GM19467 (cell line): ENCODE measurements around the gene ARHGEF9.
A peak's percentile ranks its signal among the peaks of the same experiment; 100 is the strongest.
"Not testable (repeated sequence)": the region's sequence is repeated elsewhere in the genome, so short reads cannot be mapped to it uniquely, and the experiment has no call there.

ENCODE experiments used
- ATAC-seq: cut with Tn5 transposase; IDR thresholded peaks from one replicate; pipeline ENCODE4 v1.9.1; 2021; ENCODE audit warnings: mild to moderate bottlenecking, moderate library complexity; ENCODE audit not compliant: unreplicated experiment

Gene ARHGEF9

GRCh38 chrX:63784902-63785707 lies at the start of gene ARHGEF9:
Gene ARHGEF9, minus strand, starts transcription at chrX:63785214. Its CDS starts 69 bp downstream, at chrX:63785145.
- no peak for ATAC-seq

- not testable (repeated sequence) for ATAC-seq
Measured at GRCh38 chrX:63825446-63825845, 40.4 kb upstream of the ARHGEF9 start.

- no peak for ATAC-seq
Measured at GRCh38 chrX:63818156-63818555, 33.1 kb upstream of the ARHGEF9 start.

GRCh38 chrX:63817696-63818095 lies 32.7 kb upstream of the ARHGEF9 start:
- ATAC-seq, result no peak

GRCh38 chrX:63812823-63813222 lies 27.8 kb upstream of the ARHGEF9 start:
- no peak for ATAC-seq

GRCh38 chrX:63810746-63811145 lies 25.7 kb upstream of the ARHGEF9 start:
- ATAC-seq, result no peak

GRCh38 chrX:63809173-63809572 lies 24.2 kb upstream of the ARHGEF9 start:
- ATAC-seq, result no peak

GRCh38 chrX:63795406-63795805 lies 10.4 kb upstream of the ARHGEF9 start:
- not testable (repeated sequence) for ATAC-seq

- ATAC-seq, result no peak
Measured at GRCh38 chrX:63785708-63786040, 660 bp upstream of the ARHGEF9 start.

- ATAC-seq, result no peak
Measured at GRCh38 chrX:63784346-63784901, 590 bp downstream of the ARHGEF9 start.

GRCh38 chrX:63782515-63782914 lies 2.5 kb downstream of the ARHGEF9 start:
- no peak for ATAC-seq

- ATAC-seq, result no peak
Measured at GRCh38 chrX:63768760-63769159, 16.3 kb downstream of the ARHGEF9 start.

- no peak for ATAC-seq
Measured at GRCh38 chrX:63765712-63766111, 19.3 kb downstream of the ARHGEF9 start.

- no peak for ATAC-seq
Measured at GRCh38 chrX:63764946-63765345, 20.1 kb downstream of the ARHGEF9 start.

GRCh38 chrX:63761639-63762038 lies 23.4 kb downstream of the ARHGEF9 start:
- ATAC-seq, result peak; percentile 77

- ATAC-seq, result no peak
Measured at GRCh38 chrX:63758011-63758410, 27.0 kb downstream of the ARHGEF9 start.

- ATAC-seq, result no peak
Measured at GRCh38 chrX:63755892-63756291, 29.1 kb downstream of the ARHGEF9 start.

GRCh38 chrX:63754860-63755579 lies 30.0 kb downstream of the ARHGEF9 start:
- ATAC-seq, result peak; percentile 98

- peak; percentile 28 for ATAC-seq
Measured at GRCh38 chrX:63754136-63754859, 30.7 kb downstream of the ARHGEF9 start.

- ATAC-seq, result no peak
Measured at GRCh38 chrX:63751481-63751880, 33.5 kb downstream of the ARHGEF9 start.

GRCh38 chrX:63750811-63751210 lies 34.2 kb downstream of the ARHGEF9 start:
- ATAC-seq, result no peak
